Activated T-helper 2 cell treated with anti-CD3 and anti-CD28 coated beads, Interferon-gamma antibody, Interleukin-2, Interleukin-4, amounts not matched to agents 10 μg/mL and 5 μg/mL and 100 μg/mL, durations not matched to agents 14 hours and 24 hours and 36 hours (primary cell): ENCODE measurements around the gene RIBC2. TPM values are rescaled to one million over a fixed set of nuclear protein-coding genes. Genes with fewer than 3 reads are reported as not detected.
A peak's percentile ranks its signal among the peaks of the same experiment; 100 is the strongest.
"Not testable (repeated sequence)": the region's sequence is repeated elsewhere in the genome, so short reads cannot be mapped to it uniquely, and the experiment has no call there.

Source experiments
- DNase-seq: peaks from one replicate; pipeline ENCODE4 v3.0.0; 2021; ENCODE audit warnings: low spot score
- H3K27ac Mint-ChIP-seq: one replicate; pipeline ENCODE4 v1.8.0; 2021; ENCODE audit warnings: mixed read lengths
- H3K27me3 Mint-ChIP-seq: one replicate; pipeline ENCODE4 v1.8.0; 2021; ENCODE audit warnings: low read depth, mixed read lengths
- H3K36me3 Mint-ChIP-seq: one replicate; pipeline ENCODE4 v1.8.0; 2021; ENCODE audit warnings: low read depth, mixed read lengths
- H3K4me1 Mint-ChIP-seq: one replicate; pipeline ENCODE4 v1.8.0; 2021; ENCODE audit warnings: low read depth, mixed read lengths
- H3K4me3 Mint-ChIP-seq: one replicate; pipeline ENCODE4 v1.8.0; 2021; ENCODE audit warnings: low read depth, mild to moderate bottlenecking, moderate library complexity, mixed read lengths
- H3K9me3 Mint-ChIP-seq: one replicate; pipeline ENCODE4 v1.8.0; 2021; ENCODE audit warnings: mixed read lengths
- intact Hi-C: fragments of 100-400 bp; cut with micrococcal nuclease; formaldehyde crosslinking; loops from one replicate; pipeline ENCODE4 v1.15.1; 2023
- total RNA-seq: library from RNA; stranded (reverse); gene quantifications from 2 replicates; pipeline ENCODE4 v1.2.3, GENCODE V29; 2022

Gene RIBC2
- total RNA-seq, 1 donor from 2014 or later = 11.0 TPM

GRCh38 chr22:45427114-45427513 is 13.6 kb downstream of the RIBC2 start:
- Mint-ChIP-seq H3K9me3 (no peaks in the 10 kb centered on the region), H3K4me1 (no peaks in the 10 kb centered on the region), H3K27ac (no peak overlapping the region), H3K36me3 (peaks cover 11% of the 10 kb centered on the region), H3K27me3 (no peaks in the 10 kb centered on the region), H3K4me3 (no peak overlapping the region)
- intact Hi-C loops = no loop called here
- DNase-seq = no peak

GRCh38 chr22:45428391-45429385 is 15.2 kb downstream of the RIBC2 start:
- Mint-ChIP-seq H3K36me3 (peaks cover 11% of the 10 kb centered on the region), H3K4me1 (no peaks in the 10 kb centered on the region), H3K27me3 (no peaks in the 10 kb centered on the region), H3K9me3 (no peaks in the 10 kb centered on the region), H3K27ac (no peak overlapping the region), H3K4me3 (no peak overlapping the region)
- no peak for DNase-seq
- intact Hi-C loops = no loop called here

GRCh38 chr22:45429424-45429823 is 15.9 kb downstream of the RIBC2 start:
- no peaks in the 10 kb centered on the region for H3K4me1 Mint-ChIP-seq
- DNase-seq = no peak
- H3K9me3 Mint-ChIP-seq = no peaks in the 10 kb centered on the region
- peaks cover 11% of the 10 kb centered on the region for H3K36me3 Mint-ChIP-seq
- H3K4me3 Mint-ChIP-seq = no peak overlapping the region
- intact Hi-C loops = no loop called here
- no peak overlapping the region for H3K27ac Mint-ChIP-seq
- H3K27me3 Mint-ChIP-seq = no peaks in the 10 kb centered on the region

- intact Hi-C loops = no loop called here
- Mint-ChIP-seq H3K9me3 (no peaks in the 10 kb centered on the region), H3K4me3 (no peak overlapping the region), H3K27me3 (no peaks in the 10 kb centered on the region), H3K4me1 (peaks cover under 1% of the 10 kb centered on the region), H3K27ac (no peak overlapping the region), H3K36me3 (peaks cover 11% of the 10 kb centered on the region)
- no peak for DNase-seq
Measured at GRCh38 chr22:45429981-45430775, 16.7 kb downstream of the RIBC2 start.

GRCh38 chr22:45430871-45431270 is 17.4 kb downstream of the RIBC2 start:
- no peaks in the 10 kb centered on the region for H3K9me3 Mint-ChIP-seq
- H3K27me3 Mint-ChIP-seq = no peaks in the 10 kb centered on the region
- intact Hi-C loops = no loop called here
- peaks cover 10% of the 10 kb centered on the region for H3K36me3 Mint-ChIP-seq
- H3K4me3 Mint-ChIP-seq = no peak overlapping the region
- no peak for DNase-seq
- peaks cover 8% of the 10 kb centered on the region for H3K4me1 Mint-ChIP-seq
- no peak overlapping the region for H3K27ac Mint-ChIP-seq

GRCh38 chr22:45434981-45435380 is 21.5 kb downstream of the RIBC2 start:
- DNase-seq = no peak
- Mint-ChIP-seq H3K4me3 (no peak overlapping the region), H3K36me3 (no peaks in the 10 kb centered on the region), H3K27ac (no peak overlapping the region), H3K27me3 (no peaks in the 10 kb centered on the region), H3K9me3 (no peaks in the 10 kb centered on the region), H3K4me1 (peaks cover 8% of the 10 kb centered on the region)
- intact Hi-C loops = loop anchor here (1.0 kb wide), 2 partner anchors 166 to 195 kb away; partner anchors contain the start of gene KIAA0930

GRCh38 chr22:45435544-45436139 is 22.1 kb downstream of the RIBC2 start:
- no peaks in the 10 kb centered on the region for H3K36me3 Mint-ChIP-seq
- H3K4me3 Mint-ChIP-seq = no peak overlapping the region
- DNase-seq = peak; percentile 67
- no peak overlapping the region for H3K27ac Mint-ChIP-seq
- no peaks in the 10 kb centered on the region for H3K27me3 Mint-ChIP-seq
- peaks cover 9% of the 10 kb centered on the region for H3K4me1 Mint-ChIP-seq
- intact Hi-C loops = loop anchor here (1.0 kb wide), 2 partner anchors 166 to 195 kb away; partner anchors contain the start of gene KIAA0930
- H3K9me3 Mint-ChIP-seq = no peaks in the 10 kb centered on the region

GRCh38 chr22:45436871-45437517 is 23.5 kb downstream of the RIBC2 start:
- H3K4me3 Mint-ChIP-seq, H3K36me3 Mint-ChIP-seq, H3K9me3 Mint-ChIP-seq, intact Hi-C loops, H3K27me3 Mint-ChIP-seq, H3K27ac Mint-ChIP-seq, DNase-seq: not testable (repeated sequence)
- peaks cover 16% of the 10 kb centered on the region for H3K4me1 Mint-ChIP-seq

GRCh38 chr22:45438336-45438735 is 24.8 kb downstream of the RIBC2 start:
- intact Hi-C loops = no loop called here
- H3K27ac Mint-ChIP-seq = no peak overlapping the region
- peaks cover 2% of the 10 kb centered on the region for H3K27me3 Mint-ChIP-seq
- H3K4me1 Mint-ChIP-seq = peaks cover 16% of the 10 kb centered on the region
- no peak for DNase-seq
- H3K4me3 Mint-ChIP-seq = no peak overlapping the region
- H3K36me3 Mint-ChIP-seq = no peaks in the 10 kb centered on the region
- H3K9me3 Mint-ChIP-seq = no peaks in the 10 kb centered on the region

- H3K4me1 Mint-ChIP-seq = not testable (repeated sequence)
Measured at GRCh38 chr22:45440688-45441087, 27.2 kb downstream of the RIBC2 start.

GRCh38 chr22:45441138-45441537 is 27.6 kb downstream of the RIBC2 start:
- no peaks in the 10 kb centered on the region for H3K9me3 Mint-ChIP-seq
- peaks cover 8% of the 10 kb centered on the region for H3K4me1 Mint-ChIP-seq
- no peaks in the 10 kb centered on the region for H3K36me3 Mint-ChIP-seq
- intact Hi-C loops = loop anchor here (10.0 kb wide), 1 partner anchor 114 kb away; no protein-coding TSS in a partner anchor
- no peak overlapping the region for H3K4me3 Mint-ChIP-seq
- peak; percentile 24 for DNase-seq
- H3K27ac Mint-ChIP-seq = no peak overlapping the region
- peaks cover 2% of the 10 kb centered on the region for H3K27me3 Mint-ChIP-seq

More at GRCh38 chr22:45440688-45441087, 27.2 kb downstream of the RIBC2 start:
- H3K27me3 Mint-ChIP-seq, H3K9me3 Mint-ChIP-seq, DNase-seq, H3K36me3 Mint-ChIP-seq, H3K27ac Mint-ChIP-seq, H3K4me3 Mint-ChIP-seq: not testable (repeated sequence)
- intact Hi-C loops = loop anchor here (10.0 kb wide), 1 partner anchor 114 kb away; no protein-coding TSS in a partner anchor

GRCh38 chr22:45442116-45442515 is 28.6 kb downstream of the RIBC2 start:
- no peak for DNase-seq
- H3K4me1 Mint-ChIP-seq = peaks cover 8% of the 10 kb centered on the region
- H3K36me3 Mint-ChIP-seq = no peaks in the 10 kb centered on the region
- H3K27ac Mint-ChIP-seq = no peak overlapping the region
- H3K27me3 Mint-ChIP-seq = peaks cover 2% of the 10 kb centered on the region
- no peaks in the 10 kb centered on the region for H3K9me3 Mint-ChIP-seq
- intact Hi-C loops = loop anchor here (10.0 kb wide), 1 partner anchor 113 kb away; no protein-coding TSS in a partner anchor
- no peak overlapping the region for H3K4me3 Mint-ChIP-seq
